GM12878 (cell line): ENCODE results near the gene SECISBP2. TPM values are rescaled to one million over a fixed set of nuclear protein-coding genes. Genes with fewer than 3 reads are reported as not detected.

Source experiments
- CEBPB ChIP-seq, 2 experiments: fragments of 150-350 bp in 1 of 2; IDR thresholded peaks; 2 replicates each; pipeline ENCODE4 v1.6.1; 2012 to 2014; ENCODE audit warnings: low read depth in 2 of 2, low read length in 2 of 2, borderline replicate concordance in 1 of 2, inconsistent platforms in 1 of 2
- CHD2 ChIP-seq: IDR thresholded peaks from 2 replicates; pipeline ENCODE4 v1.6.1; 2011; ENCODE audit warnings: low read depth, low read length, improper control_type of control experiment, borderline replicate concordance
- CREB1 ChIP-seq: IDR thresholded peaks from 2 replicates; pipeline ENCODE4 v1.6.1; 2012; ENCODE audit warnings: low read depth, mild to moderate bottlenecking, inconsistent platforms
- ESRRA ChIP-seq: IDR thresholded peaks from 2 replicates; pipeline ENCODE4 v1.6.1; 2012; ENCODE audit warnings: mild to moderate bottlenecking, low read length, improper control_type of control experiment
- EZH2 ChIP-seq: IDR thresholded peaks from 2 replicates; pipeline ENCODE4 v1.6.1; 2012; ENCODE audit warnings: low read depth, mild to moderate bottlenecking, control low read depth, inconsistent platforms, low read length, borderline replicate concordance; ENCODE audit not compliant: control insufficient read depth
- GABPA ChIP-seq: IDR thresholded peaks from 2 replicates; pipeline ENCODE4 v1.6.1; 2014; ENCODE audit warnings: antibody characterized with exemption, low read depth, mild to moderate bottlenecking, inconsistent platforms
- HDAC2 ChIP-seq: fragments of 200-600 bp; sonication (generic); IDR thresholded peaks from 2 replicates; pipeline ENCODE4 v1.6.1; 2017
- NBN ChIP-seq: fragments of 450-650 bp; IDR thresholded peaks from 2 replicates; pipeline ENCODE4 v1.6.1; 2016
- RAD51 ChIP-seq: fragments of 450-650 bp; IDR thresholded peaks from 2 replicates; pipeline ENCODE4 v1.6.1; 2016; ENCODE audit warnings: moderate library complexity, mild to moderate bottlenecking, inconsistent platforms
- SKIL ChIP-seq: fragments of 450-650 bp; IDR thresholded peaks from 2 replicates; pipeline ENCODE4 v1.6.1; 2017; ENCODE audit warnings: mild to moderate bottlenecking, low read depth, inconsistent platforms; ENCODE audit not compliant: poor library complexity, severe bottlenecking
- TCF12 ChIP-seq: IDR thresholded peaks from 2 replicates; pipeline ENCODE4 v1.6.1; 2011; ENCODE audit warnings: low read depth, mild to moderate bottlenecking, low read length
- YY1 ChIP-seq: IDR thresholded peaks from 2 replicates; pipeline ENCODE4 v1.6.1; 2011; ENCODE audit warnings: low read depth, mild to moderate bottlenecking, low read length
- ZNF207 ChIP-seq: fragments of 450-650 bp; IDR thresholded peaks from 2 replicates; pipeline ENCODE4 v1.6.1; 2014; ENCODE audit warnings: antibody characterized with exemption, mild to moderate bottlenecking, borderline replicate concordance
- ZZZ3 ChIP-seq: IDR thresholded peaks from 2 replicates; pipeline ENCODE4 v1.6.1; 2011; ENCODE audit warnings: low read depth; ENCODE audit not compliant: control insufficient read depth, insufficient read length
- polyA plus RNA-seq, 11 experiments: library from polyadenylated mRNA; depleted of rRNA in 4 of 11; unstranded in 6 of 11; stranded (reverse) in 5 of 11; fragments of >200 nt; fragmentation: Nextera tagmentation in 4 of 11; fragmentation: Illumina TruSeq in 1 of 11; extraction: Ambion mirVana in 4 of 11; extraction: Trizol in 1 of 11; gene quantifications; 1 replicate in 1 of 11; 2 replicates in 10 of 11; pipeline versions ENCODE4 v1.2.1 to v1.2.3, GENCODE V29; 2011 to 2016; ENCODE audit warnings: inconsistent platforms in 2 of 11, missing spikeins in 2 of 11, low read depth in 1 of 11
- total RNA-seq, 4 experiments: library from RNA; depleted of rRNA in 3 of 4; stranded (reverse); fragments of >200 nt in 3 of 4; fragmentation: Illumina TruSeq in 1 of 4; extraction: Trizol in 1 of 4; gene quantifications; 2 replicates each; pipeline versions ENCODE4 v1.2.1 to v1.2.3, GENCODE V29; 2013 to 2021
- TF ChIP-seq, protein P1 (sequence below): fragments of 450-650 bp; IDR thresholded peaks from 2 replicates; pipeline ENCODE4 v1.6.1; 2017; ENCODE audit warnings: mild to moderate bottlenecking
- TF ChIP-seq, protein P2 (sequence below): fragments of 450-650 bp; conservative IDR thresholded peaks from 2 replicates; pipeline ENCODE4 v1.6.1; 2017; ENCODE audit warnings: mild to moderate bottlenecking, moderate library complexity

The SECISBP2 gene
- total and polyA plus RNA-seq, 10 of the 15 experiments (the other 5 are each of a cell fraction or from before 2014, with no cell fraction given), result 4.6 to 50.5 (median 31.9) TPM

DNA sequence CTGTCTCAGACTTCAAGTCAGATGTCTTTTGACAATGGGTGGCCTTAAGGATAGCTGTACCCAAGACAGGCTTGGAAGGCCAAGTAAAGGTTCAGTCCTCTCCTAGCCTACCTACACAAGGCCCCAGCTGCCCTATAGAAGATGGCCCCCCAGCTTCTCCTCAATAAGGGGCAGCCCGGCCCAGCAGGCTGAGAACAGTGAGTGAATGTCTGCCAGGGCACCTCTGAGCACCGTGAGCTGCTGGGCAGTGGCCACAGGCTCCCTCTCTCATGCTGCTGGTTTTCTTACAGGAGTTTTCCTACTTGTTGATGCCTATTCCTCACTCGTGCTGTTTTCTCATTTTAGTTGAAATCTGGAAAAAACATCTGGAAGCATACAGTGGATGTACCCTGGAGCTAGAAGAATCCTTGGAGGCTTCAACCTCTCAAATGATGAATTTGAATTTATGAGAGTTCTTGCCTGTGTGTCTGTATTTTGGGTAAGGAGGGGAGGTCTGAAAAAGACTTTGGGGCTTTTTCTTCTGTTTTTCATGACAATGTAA, 40.1 kb downstream of the SECISBP2 start (continued):
- TF ChIP-seq, protein P1, sequence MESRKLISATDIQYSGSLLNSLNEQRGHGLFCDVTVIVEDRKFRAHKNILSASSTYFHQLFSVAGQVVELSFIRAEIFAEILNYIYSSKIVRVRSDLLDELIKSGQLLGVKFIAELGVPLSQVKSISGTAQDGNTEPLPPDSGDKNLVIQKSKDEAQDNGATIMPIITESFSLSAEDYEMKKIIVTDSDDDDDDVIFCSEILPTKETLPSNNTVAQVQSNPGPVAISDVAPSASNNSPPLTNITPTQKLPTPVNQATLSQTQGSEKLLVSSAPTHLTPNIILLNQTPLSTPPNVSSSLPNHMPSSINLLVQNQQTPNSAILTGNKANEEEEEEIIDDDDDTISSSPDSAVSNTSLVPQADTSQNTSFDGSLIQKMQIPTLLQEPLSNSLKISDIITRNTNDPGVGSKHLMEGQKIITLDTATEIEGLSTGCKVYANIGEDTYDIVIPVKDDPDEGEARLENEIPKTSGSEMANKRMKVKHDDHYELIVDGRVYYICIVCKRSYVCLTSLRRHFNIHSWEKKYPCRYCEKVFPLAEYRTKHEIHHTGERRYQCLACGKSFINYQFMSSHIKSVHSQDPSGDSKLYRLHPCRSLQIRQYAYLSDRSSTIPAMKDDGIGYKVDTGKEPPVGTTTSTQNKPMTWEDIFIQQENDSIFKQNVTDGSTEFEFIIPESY, result no peak
- TF ChIP-seq ZNF207, result no peak
- no peak for TF ChIP-seq CEBPB (IDR thresholded peaks at IDR 0.05; ENCODE audit: borderline replicate concordance in 1 of 2, low read depth in 2 of 2, low read length in 2 of 2)
- no peak for TF ChIP-seq GABPA
- TF ChIP-seq CHD2, result no peak
- no peak for TF ChIP-seq TCF12
- TF ChIP-seq ESRRA, result no peak
- TF ChIP-seq SKIL, result no peak
- TF ChIP-seq, protein P2, sequence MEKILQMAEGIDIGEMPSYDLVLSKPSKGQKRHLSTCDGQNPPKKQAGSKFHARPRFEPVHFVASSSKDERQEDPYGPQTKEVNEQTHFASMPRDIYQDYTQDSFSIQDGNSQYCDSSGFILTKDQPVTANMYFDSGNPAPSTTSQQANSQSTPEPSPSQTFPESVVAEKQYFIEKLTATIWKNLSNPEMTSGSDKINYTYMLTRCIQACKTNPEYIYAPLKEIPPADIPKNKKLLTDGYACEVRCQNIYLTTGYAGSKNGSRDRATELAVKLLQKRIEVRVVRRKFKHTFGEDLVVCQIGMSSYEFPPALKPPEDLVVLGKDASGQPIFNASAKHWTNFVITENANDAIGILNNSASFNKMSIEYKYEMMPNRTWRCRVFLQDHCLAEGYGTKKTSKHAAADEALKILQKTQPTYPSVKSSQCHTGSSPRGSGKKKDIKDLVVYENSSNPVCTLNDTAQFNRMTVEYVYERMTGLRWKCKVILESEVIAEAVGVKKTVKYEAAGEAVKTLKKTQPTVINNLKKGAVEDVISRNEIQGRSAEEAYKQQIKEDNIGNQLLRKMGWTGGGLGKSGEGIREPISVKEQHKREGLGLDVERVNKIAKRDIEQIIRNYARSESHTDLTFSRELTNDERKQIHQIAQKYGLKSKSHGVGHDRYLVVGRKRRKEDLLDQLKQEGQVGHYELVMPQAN, result no peak
- TF ChIP-seq EZH2, result no peak
- no peak for TF ChIP-seq CREB1
- no peak for TF ChIP-seq NBN
- TF ChIP-seq YY1, result no peak
- no peak for TF ChIP-seq RAD51
- TF ChIP-seq ZZZ3, result no peak
- no peak for TF ChIP-seq HDAC2
- TF ChIP-seq, all 136 proteins: peak for 0
